Measurements from ENCODE around the gene NOP53.
"Not testable (repeated sequence)": the region's sequence is repeated elsewhere in the genome, so short reads cannot be mapped to it uniquely, and the experiment has no call there.

The NOP53 gene

GRCh38 chr19:47767349-47767748 lies 22.0 kb downstream of the NOP53 start:
- H3K4me1 ChIP-seq (ENCODE audit: control insufficient read depth in 1 of 2, insufficient read depth in 2 of 2, low read length in 2 of 2) = peaks cover 0 to 3% of the 10 kb centered on the region in 2 donors
- no peak overlapping the region for H3K4me3 ChIP-seq (ENCODE audit: low read depth in 1 of 2, low read length in 2 of 2)
- H3K36me3 ChIP-seq (ENCODE audit: control insufficient read depth in 1 of 2, insufficient read depth in 2 of 2, low read length in 2 of 2) = no peaks in the 10 kb centered on the region
- no peak overlapping the region for H3K27ac ChIP-seq (ENCODE audit: low read length)
- H3K9me3 ChIP-seq (ENCODE audit: control insufficient read depth in 1 of 2, low read length in 2 of 2) = no peaks in the 10 kb centered on the region
- no peaks in the 10 kb centered on the region for H3K27me3 ChIP-seq (ENCODE audit: low read depth, low read length)

DNA sequence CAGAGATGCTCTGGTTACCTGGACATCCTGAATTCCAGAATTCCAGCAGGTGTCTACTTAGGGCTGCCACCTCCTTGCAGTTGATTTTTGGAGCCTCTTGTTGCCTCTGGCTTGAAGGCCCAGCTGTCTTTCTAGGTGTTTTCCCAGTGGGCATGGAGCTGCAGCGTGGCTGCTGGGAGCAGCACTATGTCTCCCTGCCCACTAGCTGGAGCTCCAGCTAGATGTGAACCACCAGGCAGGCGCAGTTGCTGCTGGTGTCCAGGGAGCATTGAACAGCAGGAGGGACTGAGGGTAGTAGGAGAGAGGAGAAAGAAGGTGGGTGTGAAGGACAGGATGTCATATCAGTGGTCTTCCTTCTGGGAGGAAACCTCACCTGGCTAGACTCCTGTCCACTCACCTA lies 23.3 kb downstream of the NOP53 start:
- no peak overlapping the region for H3K4me3 ChIP-seq (ENCODE audit: low read depth in 1 of 2, low read length in 2 of 2)
- H3K27me3 ChIP-seq (ENCODE audit: low read depth, low read length) = no peaks in the 10 kb centered on the region
- H3K27ac ChIP-seq (ENCODE audit: low read length) = no peak overlapping the region
- H3K36me3 ChIP-seq (ENCODE audit: control insufficient read depth in 1 of 2, insufficient read depth in 2 of 2, low read length in 2 of 2) = no peaks in the 10 kb centered on the region
- no peaks in the 10 kb centered on the region for H3K9me3 ChIP-seq (ENCODE audit: control insufficient read depth in 1 of 2, low read length in 2 of 2)
- H3K4me1 ChIP-seq (ENCODE audit: control insufficient read depth in 1 of 2, insufficient read depth in 2 of 2, low read length in 2 of 2) = peaks cover 0 to 3% of the 10 kb centered on the region in 2 donors

- H3K27me3 ChIP-seq (ENCODE audit: low read depth, low read length) = no peaks in the 10 kb centered on the region
- no peaks in the 10 kb centered on the region for H3K9me3 ChIP-seq (ENCODE audit: control insufficient read depth in 1 of 2, low read length in 2 of 2)
- no peaks in the 10 kb centered on the region for H3K36me3 ChIP-seq (ENCODE audit: control insufficient read depth in 1 of 2, insufficient read depth in 2 of 2, low read length in 2 of 2)
- H3K27ac ChIP-seq (ENCODE audit: low read length) = no peak overlapping the region
- no peak overlapping the region for H3K4me3 ChIP-seq (ENCODE audit: low read depth in 1 of 2, low read length in 2 of 2)
- peaks cover 0 to 3% of the 10 kb centered on the region in 2 donors for H3K4me1 ChIP-seq (ENCODE audit: control insufficient read depth in 1 of 2, insufficient read depth in 2 of 2, low read length in 2 of 2)
Measured at GRCh38 chr19:47769534-47769933, 24.2 kb downstream of the NOP53 start.

- not testable (repeated sequence) for H3K36me3 ChIP-seq (ENCODE audit: control insufficient read depth in 1 of 2, insufficient read depth in 2 of 2, low read length in 2 of 2); H3K27ac ChIP-seq (ENCODE audit: low read length); H3K9me3 ChIP-seq (ENCODE audit: control insufficient read depth in 1 of 2, low read length in 2 of 2); H3K27me3 ChIP-seq (ENCODE audit: low read depth, low read length); H3K4me3 ChIP-seq (ENCODE audit: low read depth in 1 of 2, low read length in 2 of 2); H3K4me1 ChIP-seq (ENCODE audit: control insufficient read depth in 1 of 2, insufficient read depth in 2 of 2, low read length in 2 of 2)
Measured at GRCh38 chr19:47771291-47771690, 25.9 kb downstream of the NOP53 start.

- no peak overlapping the region for H3K4me3 ChIP-seq (ENCODE audit: low read depth in 1 of 2, low read length in 2 of 2)
Measured at GRCh38 chr19:47776568-47776967, 31.2 kb downstream of the NOP53 start.

DNA sequence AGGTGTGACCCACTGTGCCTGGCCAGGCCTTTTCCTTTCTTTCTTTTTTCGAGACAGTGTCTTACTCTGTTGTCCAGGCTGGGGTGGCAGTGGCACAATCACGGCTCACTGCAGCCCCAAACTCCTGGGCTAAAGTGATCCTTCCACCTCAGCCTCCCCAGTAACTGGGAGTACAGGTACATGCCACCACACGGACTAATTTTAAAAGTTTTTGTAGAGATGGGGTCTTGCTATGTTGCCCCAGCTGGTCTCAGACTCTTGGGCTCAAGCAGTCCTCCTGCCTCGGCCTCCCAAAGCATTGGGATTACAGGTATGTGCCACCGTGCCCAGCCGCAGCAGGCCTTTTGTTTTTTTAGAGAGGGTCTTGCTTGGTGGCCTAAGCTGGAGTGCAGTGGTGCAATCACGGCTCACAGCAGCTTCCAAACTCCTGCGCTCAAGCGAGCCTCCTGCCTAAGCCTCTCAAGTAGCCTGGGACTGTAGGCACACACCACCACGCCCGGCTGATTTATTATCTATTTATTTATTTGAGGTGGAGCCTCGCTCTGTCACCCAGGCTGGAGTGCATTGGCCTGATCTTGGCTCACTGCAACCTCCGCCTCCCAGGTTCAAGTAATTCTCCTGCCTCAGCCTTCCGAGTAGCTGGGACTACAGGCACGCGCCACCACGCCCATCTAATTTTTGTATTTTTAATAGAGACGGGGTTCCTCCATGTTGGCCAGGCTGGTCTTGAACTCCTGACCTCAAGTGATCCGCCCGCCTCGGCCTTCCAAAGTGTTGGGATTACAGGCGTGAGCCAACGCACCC lies 32.1 kb downstream of the NOP53 start:
- H3K27me3 ChIP-seq (ENCODE audit: low read depth, low read length); H3K9me3 ChIP-seq (ENCODE audit: control insufficient read depth in 1 of 2, low read length in 2 of 2): not testable (repeated sequence)
- Histone ChIP-seq H3K4me3 (ENCODE audit: low read depth in 1 of 2, low read length in 2 of 2) (peak overlapping the region; percentile 80 to 96), H3K4me1 (ENCODE audit: control insufficient read depth in 1 of 2, insufficient read depth in 2 of 2, low read length in 2 of 2) (peaks cover 16 to 31% of the 10 kb centered on the region in 2 donors), H3K36me3 (ENCODE audit: control insufficient read depth in 1 of 2, insufficient read depth in 2 of 2, low read length in 2 of 2) (peaks cover 12 to 14% of the 10 kb centered on the region in 2 donors), H3K27ac (ENCODE audit: low read length) (peak overlapping the region; percentile 86)

More at GRCh38 chr19:47776568-47776967, 31.2 kb downstream of the NOP53 start:
- Histone ChIP-seq H3K4me1 (ENCODE audit: control insufficient read depth in 1 of 2, insufficient read depth in 2 of 2, low read length in 2 of 2) (peaks cover 12 to 22% of the 10 kb centered on the region in 2 donors), H3K27ac (ENCODE audit: low read length) (peak overlapping the region; percentile 39), H3K9me3 (ENCODE audit: control insufficient read depth in 1 of 2, low read length in 2 of 2) (no peaks in the 10 kb centered on the region), H3K36me3 (ENCODE audit: control insufficient read depth in 1 of 2, insufficient read depth in 2 of 2, low read length in 2 of 2) (peaks cover 7 to 10% of the 10 kb centered on the region in 2 donors), H3K27me3 (ENCODE audit: low read depth, low read length) (no peaks in the 10 kb centered on the region)

GRCh38 chr19:47778049-47778953 lies 33.0 kb downstream of the NOP53 start, which contains the start of gene SELENOW:
SELENOW (plus strand) TSS chr19:47778703; CDS start chr19:47778786, 83 bp downstream.
- H3K27me3 ChIP-seq (ENCODE audit: low read depth, low read length) = no peaks in the 10 kb centered on the region
- H3K9me3 ChIP-seq (ENCODE audit: control insufficient read depth in 1 of 2, low read length in 2 of 2) = no peaks in the 10 kb centered on the region
- H3K4me3 ChIP-seq (ENCODE audit: low read depth in 1 of 2, low read length in 2 of 2) = peak within 1 kb of the TSS; percentile 80 to 96
- H3K36me3 ChIP-seq (ENCODE audit: control insufficient read depth in 1 of 2, insufficient read depth in 2 of 2, low read length in 2 of 2) = peaks cover 16 to 22% of the 10 kb centered on the region in 2 donors
- peak within 1 kb of the TSS; percentile 86 for H3K27ac ChIP-seq (ENCODE audit: low read length)
- peaks cover 16 to 37% of the 10 kb centered on the region in 2 donors for H3K4me1 ChIP-seq (ENCODE audit: control insufficient read depth in 1 of 2, insufficient read depth in 2 of 2, low read length in 2 of 2)

- Histone ChIP-seq H3K36me3 (ENCODE audit: control insufficient read depth in 1 of 2, insufficient read depth in 2 of 2, low read length in 2 of 2) (peaks cover 16 to 29% of the 10 kb centered on the region in 2 donors), H3K4me3 (ENCODE audit: low read depth in 1 of 2, low read length in 2 of 2) (peak overlapping the region; percentile 80 to 96), H3K27ac (ENCODE audit: low read length) (peak overlapping the region; percentile 86), H3K9me3 (ENCODE audit: control insufficient read depth in 1 of 2, low read length in 2 of 2) (no peaks in the 10 kb centered on the region), H3K27me3 (ENCODE audit: low read depth, low read length) (no peaks in the 10 kb centered on the region), H3K4me1 (ENCODE audit: control insufficient read depth in 1 of 2, insufficient read depth in 2 of 2, low read length in 2 of 2) (peaks cover 16 to 37% of the 10 kb centered on the region in 2 donors)
Measured at GRCh38 chr19:47778954-47779351, 33.6 kb downstream of the NOP53 start.

DNA sequence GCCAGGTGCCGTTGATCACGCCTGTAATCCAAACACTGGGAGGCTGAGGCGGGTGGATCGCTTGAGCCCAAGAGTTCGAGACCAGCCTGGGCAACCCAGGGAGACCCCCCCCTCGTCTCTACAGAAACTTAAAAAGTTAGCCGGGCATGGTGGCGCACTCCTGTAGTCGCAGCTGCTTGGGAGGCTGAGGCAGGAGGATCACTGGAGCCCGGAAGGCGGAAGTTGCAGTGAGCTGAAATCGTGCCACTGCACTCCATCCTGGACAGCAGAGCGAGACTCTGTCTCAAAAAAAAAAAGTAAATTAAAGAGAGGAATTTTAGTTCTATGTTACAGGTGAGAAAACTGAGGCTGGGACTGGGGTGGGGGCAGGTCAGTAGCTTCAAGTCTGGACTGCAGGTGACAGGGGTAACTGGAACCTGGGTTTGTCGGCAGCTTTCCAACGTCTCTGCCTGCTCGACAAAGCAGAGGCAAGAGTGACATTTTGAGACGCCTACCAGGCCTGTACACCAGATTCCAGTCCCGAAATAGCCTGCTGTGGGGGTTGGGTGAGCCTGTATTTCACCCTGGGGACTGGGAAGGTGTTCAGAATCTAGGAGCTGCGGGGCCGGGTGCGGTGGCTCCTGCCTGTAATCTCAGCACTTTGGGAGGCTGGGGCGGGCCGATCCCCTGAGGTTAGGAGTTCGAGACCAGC lies 34.3 kb downstream of the NOP53 start:
- Histone ChIP-seq H3K4me3 (ENCODE audit: low read depth in 1 of 2, low read length in 2 of 2) (peak overlapping the region; percentile 80 to 96), H3K27me3 (ENCODE audit: low read depth, low read length) (no peaks in the 10 kb centered on the region), H3K36me3 (ENCODE audit: control insufficient read depth in 1 of 2, insufficient read depth in 2 of 2, low read length in 2 of 2) (peaks cover 23 to 36% of the 10 kb centered on the region in 2 donors), H3K9me3 (ENCODE audit: control insufficient read depth in 1 of 2, low read length in 2 of 2) (no peaks in the 10 kb centered on the region), H3K4me1 (ENCODE audit: control insufficient read depth in 1 of 2, insufficient read depth in 2 of 2, low read length in 2 of 2) (peaks cover 16 to 37% of the 10 kb centered on the region in 2 donors), H3K27ac (ENCODE audit: low read length) (peak overlapping the region; percentile 86)

DNA sequence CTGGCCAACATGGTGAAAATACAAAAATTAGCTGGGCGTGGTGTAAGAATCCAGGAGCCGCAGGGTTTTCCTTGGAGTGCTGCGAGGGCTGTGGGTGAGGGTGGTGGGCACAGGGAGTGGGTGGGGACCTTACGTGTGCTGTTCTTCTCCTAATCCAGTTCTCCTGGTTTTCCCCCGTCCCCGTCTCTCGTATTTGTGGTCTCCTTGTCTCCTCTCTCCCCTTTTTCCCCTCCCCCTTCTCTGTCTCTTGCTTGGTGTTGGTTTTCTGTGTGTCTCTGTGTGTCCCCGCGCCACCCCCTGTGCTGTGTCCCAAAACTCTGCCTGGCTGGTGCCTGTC lies 34.8 kb downstream of the NOP53 start:
- Histone ChIP-seq H3K9me3 (ENCODE audit: control insufficient read depth in 1 of 2, low read length in 2 of 2) (no peaks in the 10 kb centered on the region), H3K36me3 (ENCODE audit: control insufficient read depth in 1 of 2, insufficient read depth in 2 of 2, low read length in 2 of 2) (peaks cover 23 to 37% of the 10 kb centered on the region in 2 donors), H3K27ac (ENCODE audit: low read length) (peak overlapping the region; percentile 81), H3K4me1 (ENCODE audit: control insufficient read depth in 1 of 2, insufficient read depth in 2 of 2, low read length in 2 of 2) (peaks cover 16 to 37% of the 10 kb centered on the region in 2 donors), H3K27me3 (ENCODE audit: low read depth, low read length) (no peaks in the 10 kb centered on the region), H3K4me3 (ENCODE audit: low read depth in 1 of 2, low read length in 2 of 2) (peak overlapping the region; percentile 80 to 96)
